ENCODE data around the gene KRT37.
"Not testable (repeated sequence)": the region's sequence is repeated elsewhere in the genome, so short reads cannot be mapped to it uniquely, and the experiment has no call there.

Gene KRT37

DNA sequence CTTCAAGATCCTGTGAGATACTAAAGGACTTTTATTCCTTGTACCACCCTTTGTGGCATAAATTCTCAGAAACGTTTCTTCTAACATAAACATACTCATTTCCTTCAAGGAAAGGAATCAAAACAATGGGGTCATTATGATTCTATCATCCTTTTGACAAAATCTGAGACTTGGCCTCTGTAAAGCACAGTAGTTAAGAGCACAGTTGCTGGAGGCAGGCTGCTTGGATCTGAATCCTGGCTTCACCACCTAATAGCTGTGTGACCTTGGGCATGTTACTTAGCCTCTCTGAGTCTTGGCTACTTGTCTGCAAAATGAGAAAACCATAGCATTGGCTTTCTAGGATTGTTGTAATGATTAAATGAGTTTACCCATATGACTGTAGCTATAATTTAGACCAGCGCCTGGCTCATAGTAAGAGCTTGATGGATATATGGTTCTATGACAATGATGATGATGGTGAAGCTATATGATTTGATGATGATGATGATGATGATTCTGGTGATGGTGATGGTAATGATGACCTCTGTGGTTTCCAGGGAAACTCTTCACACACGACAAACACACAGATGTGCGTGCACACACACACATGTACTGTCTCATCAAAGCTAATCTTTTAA lies 20.9 kb downstream of the KRT37 start:
- DNase-seq = no peak

DNA sequence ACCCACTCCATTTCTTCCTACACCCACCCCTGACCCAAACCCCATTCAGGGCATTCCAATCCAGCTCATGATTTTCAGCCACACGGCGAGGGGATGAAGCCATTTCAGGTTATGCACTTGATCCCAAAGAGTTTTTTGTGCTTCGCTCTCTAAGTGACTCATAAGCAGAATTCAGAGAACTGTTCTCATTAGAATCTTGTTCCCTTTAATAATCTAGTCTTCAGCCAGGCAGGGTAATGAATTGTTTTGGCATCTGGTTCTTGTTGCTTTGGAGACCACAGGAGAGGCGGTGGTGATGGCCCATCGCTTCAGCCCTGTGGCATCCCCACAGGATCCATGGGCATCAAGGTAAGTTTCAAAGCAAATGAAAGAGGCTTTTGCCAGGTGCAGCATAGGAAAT lies 22.2 kb downstream of the KRT37 start:
- DNase-seq = no peak

- no peak for DNase-seq
Measured at GRCh38 chr17:41396996-41397660, 27.3 kb downstream of the KRT37 start, which contains the start of gene KRT31. TSS of gene KRT31 (minus strand) at chr17:41397608. CDS start at chr17:41397539, 69 bp downstream.

DNA sequence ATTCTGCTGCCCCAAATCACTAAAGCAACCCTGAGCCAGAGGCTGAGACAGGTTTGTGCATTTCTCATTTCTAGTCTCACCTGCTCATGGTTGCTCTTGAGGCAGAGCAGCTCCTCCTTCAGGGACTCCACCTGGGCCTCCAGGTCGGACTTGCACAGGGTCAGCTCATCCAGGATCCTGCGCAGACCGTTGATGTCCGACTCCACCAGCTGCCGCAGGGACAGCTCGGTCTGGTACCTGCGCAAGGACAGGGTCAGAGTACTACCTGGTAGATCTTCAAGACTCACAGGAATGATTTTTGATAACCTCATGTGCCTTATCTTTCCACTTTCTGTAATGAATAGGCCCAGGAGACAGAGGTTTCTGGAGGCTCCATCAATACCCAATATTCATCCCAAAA lies 28.0 kb downstream of the KRT37 start:
- DNase-seq = no peak

DNA sequence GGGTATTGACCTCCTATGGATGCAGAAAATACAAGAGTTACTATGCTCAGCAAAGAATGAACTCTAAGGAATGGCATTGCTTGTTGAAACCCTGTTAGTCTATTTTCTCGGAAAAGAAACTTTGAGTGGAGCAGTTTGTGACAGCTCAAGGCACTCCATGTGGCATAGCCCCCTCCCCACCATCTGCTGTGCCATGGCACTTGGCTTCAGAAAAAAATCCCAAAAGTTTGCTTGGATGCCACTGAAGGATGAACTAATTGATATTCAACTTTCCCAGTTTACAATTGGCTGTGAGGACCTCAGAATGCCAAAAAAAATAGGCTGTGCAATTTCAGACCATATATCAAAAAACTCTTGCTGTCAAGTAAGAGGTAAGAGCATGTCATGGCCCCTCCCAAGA lies 28.8 kb downstream of the KRT37 start:
- DNase-seq = no peak

GRCh38 chr17:41395044-41395443 lies 29.3 kb downstream of the KRT37 start:
- DNase-seq = not testable (repeated sequence)

- DNase-seq = no peak
Measured at GRCh38 chr17:41394254-41394996, 30.0 kb downstream of the KRT37 start.

DNA sequence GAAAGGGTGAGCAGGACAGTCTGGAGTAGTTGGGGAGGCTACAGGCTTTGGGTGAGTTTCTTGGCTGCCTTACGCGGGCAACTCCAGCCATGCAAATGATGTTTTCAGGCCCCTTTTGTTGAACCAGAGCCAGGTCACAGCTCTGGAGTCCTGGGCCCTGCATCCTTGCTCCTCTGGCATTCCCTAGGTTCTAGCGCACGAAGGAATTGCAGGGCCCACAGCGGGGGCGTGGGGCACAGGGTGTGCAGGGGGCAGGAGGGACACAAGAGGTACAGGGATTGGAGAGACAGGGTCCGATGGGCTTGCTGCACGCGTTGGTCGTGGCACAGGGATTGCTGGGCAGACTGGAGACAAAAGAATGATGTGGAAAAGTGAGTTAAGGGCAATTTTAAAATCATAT lies 30.6 kb downstream of the KRT37 start:
- DNase-seq = no peak

DNA sequence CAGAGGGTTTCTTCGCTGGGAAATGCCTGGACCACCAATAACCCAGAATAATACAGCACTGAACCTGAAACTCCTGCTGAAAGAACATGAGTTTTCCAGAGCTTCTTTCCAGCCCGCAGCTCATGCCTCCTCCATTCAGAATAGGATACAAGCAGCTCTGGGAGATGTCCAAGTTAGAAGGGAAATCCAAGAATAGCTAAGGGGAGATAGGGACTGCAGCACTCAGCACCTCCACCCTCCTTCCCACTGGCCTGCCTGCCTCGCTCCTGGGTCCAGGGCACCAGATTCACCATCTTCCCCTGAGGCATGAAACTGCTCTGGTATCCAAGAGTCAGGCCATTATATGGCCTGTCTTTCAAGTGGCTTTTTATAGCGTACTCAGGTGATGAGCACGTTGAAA lies 31.1 kb downstream of the KRT37 start:
- DNase-seq = no peak

DNA sequence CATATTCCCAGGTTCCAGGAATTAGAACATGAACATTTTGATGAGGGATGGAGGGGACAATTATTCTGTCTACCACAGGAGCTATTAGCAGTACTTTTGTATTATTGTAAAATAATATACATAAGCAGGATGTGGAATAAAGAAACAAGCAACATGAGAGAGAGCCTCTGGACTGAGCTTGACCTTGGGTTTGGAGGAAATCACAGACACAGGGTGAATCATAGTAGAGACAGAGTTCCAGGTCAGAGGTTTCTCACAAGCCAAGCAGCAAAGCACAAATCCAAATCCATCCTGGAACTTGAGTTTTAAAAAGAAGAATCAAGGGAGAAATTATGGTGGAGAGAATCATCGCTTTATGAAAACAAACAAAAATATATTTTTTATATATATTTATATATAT lies 32.1 kb downstream of the KRT37 start:
- no peak for DNase-seq

- no peak for DNase-seq
Measured at GRCh38 chr17:41391535-41391934, 32.9 kb downstream of the KRT37 start.

- DNase-seq = no peak
Measured at GRCh38 chr17:41390411-41390938, 33.9 kb downstream of the KRT37 start.

- DNase-seq = no peak
Measured at GRCh38 chr17:41387670-41388069, 36.7 kb downstream of the KRT37 start.

DNA sequence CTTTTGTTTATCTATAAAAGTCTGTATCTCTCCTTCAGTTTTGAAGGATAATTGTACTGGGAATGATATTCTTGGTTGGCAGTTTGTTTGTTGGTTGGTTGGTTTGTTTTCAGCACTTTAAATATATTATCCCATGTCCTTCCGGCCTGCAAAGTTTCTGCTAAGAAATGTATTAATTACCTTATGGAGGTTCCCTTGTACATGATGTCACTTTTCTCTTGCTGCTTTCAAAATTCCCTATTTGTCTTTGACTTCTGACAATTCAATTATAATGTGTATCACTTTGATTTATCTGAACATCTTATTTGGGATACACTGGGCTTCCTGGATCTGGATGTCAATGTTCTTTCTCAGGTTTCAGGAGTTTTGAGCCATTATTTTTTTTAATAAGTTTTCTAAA lies 38.2 kb downstream of the KRT37 start:
- no peak for DNase-seq

DNA sequence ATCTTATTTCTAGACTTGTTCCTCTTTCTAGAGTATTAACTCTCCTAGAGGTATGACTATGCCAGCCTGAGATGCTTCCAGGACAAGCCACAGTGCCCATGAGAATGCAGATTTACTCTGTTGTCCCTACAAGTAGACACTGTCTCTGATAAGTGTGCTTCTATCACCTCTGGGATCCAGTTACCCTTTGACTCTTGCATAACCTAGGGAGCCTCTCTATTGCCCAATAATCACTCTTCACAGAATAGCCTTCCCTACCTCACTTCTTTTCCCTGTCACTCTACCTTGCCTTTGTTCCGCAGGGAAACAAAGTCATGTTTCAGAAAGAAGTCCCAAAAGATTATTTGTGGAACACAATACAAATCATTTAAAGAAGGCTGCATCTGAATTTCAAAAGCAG lies 40.7 kb downstream of the KRT37 start:
- no peak for DNase-seq

DNA sequence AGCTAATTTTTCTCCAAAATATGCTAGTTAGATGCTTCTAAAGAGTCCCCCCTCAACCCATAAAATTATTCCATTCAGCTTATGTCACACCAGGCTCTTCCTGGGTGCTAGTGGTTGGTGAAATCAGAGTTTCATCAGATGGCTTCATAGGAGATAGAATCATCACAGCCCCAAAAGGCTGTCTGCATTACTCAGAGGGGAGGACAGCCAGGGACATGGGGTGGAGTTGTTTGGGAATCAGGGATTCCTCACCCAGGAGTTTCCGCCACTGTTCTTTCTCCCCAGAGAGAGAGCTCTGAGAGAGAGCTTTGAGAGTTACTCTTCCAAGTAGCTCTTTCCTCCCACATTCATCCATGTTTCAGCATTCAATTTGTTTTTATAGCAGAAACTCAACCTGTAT lies 42.0 kb downstream of the KRT37 start:
- no peak for DNase-seq

- DNase-seq = not testable (repeated sequence)
Measured at GRCh38 chr17:41381943-41382342, 42.4 kb downstream of the KRT37 start, which contains the start of gene KRT34. TSS of gene KRT34 (minus strand) at chr17:41382306. CDS start at chr17:41382246, 60 bp downstream.

GRCh38 chr17:41380091-41380490 lies 44.3 kb downstream of the KRT37 start:
- DNase-seq = not testable (repeated sequence)

GRCh38 chr17:41377546-41377945 lies 46.8 kb downstream of the KRT37 start:
- DNase-seq = no peak

All from NCI-H2029 treated with DMSO at 0.1 percent for 48 hours (cell line).